ENCODE results near the gene SATL1. TPM values are rescaled to one million over a fixed set of nuclear protein-coding genes. Genes with fewer than 3 reads are reported as not detected.
"Not testable (repeated sequence)": the region's sequence is repeated elsewhere in the genome, so short reads cannot be mapped to it uniquely, and the experiment has no call there.

The SATL1 gene
- total and polyA plus RNA-seq, 4 donors, result 0.02 to 0.06 TPM; not detected in 2

- no peak overlapping the region for H3K4me3 ChIP-seq
- ATAC-seq (ENCODE audit: insufficient read depth, low FRiP score), result no peak
- WGBS, 2 donors, result 48 to 83% methylated on average over 2 of the region's 2 CpGs
- no peak overlapping the region for H3K9ac ChIP-seq (ENCODE audit: insufficient read depth in 1 of 2, low read length in 2 of 2)
- no peaks in the 10 kb centered on the region for H3K9me3 ChIP-seq (ENCODE audit: control insufficient read depth in 4 of 4, insufficient read depth in 3 of 4, low read length in 3 of 4)
- no peaks in the 10 kb centered on the region for H3K27me3 ChIP-seq (ENCODE audit: control insufficient read depth in 3 of 3, insufficient read depth in 3 of 3, low read length in 2 of 3)
- H3K4me1 ChIP-seq (ENCODE audit: control insufficient read depth in 5 of 5, insufficient read depth in 5 of 5, low read length in 5 of 5), result peaks cover 0 to 4% (median 0%) of the 10 kb centered on the region in 5 donors
- TF ChIP-seq, protein P1, sequence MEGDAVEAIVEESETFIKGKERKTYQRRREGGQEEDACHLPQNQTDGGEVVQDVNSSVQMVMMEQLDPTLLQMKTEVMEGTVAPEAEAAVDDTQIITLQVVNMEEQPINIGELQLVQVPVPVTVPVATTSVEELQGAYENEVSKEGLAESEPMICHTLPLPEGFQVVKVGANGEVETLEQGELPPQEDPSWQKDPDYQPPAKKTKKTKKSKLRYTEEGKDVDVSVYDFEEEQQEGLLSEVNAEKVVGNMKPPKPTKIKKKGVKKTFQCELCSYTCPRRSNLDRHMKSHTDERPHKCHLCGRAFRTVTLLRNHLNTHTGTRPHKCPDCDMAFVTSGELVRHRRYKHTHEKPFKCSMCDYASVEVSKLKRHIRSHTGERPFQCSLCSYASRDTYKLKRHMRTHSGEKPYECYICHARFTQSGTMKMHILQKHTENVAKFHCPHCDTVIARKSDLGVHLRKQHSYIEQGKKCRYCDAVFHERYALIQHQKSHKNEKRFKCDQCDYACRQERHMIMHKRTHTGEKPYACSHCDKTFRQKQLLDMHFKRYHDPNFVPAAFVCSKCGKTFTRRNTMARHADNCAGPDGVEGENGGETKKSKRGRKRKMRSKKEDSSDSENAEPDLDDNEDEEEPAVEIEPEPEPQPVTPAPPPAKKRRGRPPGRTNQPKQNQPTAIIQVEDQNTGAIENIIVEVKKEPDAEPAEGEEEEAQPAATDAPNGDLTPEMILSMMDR (IDR thresholded peaks at IDR 0.05; ENCODE audit: control extremely low read depth, extremely low read depth), result peak; percentile 50
- DNase-seq, result peak in 2 of 3 donors; percentile 22 to 48
- H3K27ac ChIP-seq (ENCODE audit: low read depth in 1 of 2, low read length in 1 of 2), result no peak overlapping the region
- H3K36me3 ChIP-seq (ENCODE audit: control insufficient read depth in 4 of 4, insufficient read depth in 4 of 4, low read length in 4 of 4), result peaks cover 0 to 5% (median 0%) of the 10 kb centered on the region in 4 donors
Observed at GRCh38 chrX:85084770-85085393, 158.7 kb downstream of the SATL1 start.

- ATAC-seq (ENCODE audit: insufficient read depth, low FRiP score); H3K4me1 ChIP-seq (ENCODE audit: control insufficient read depth in 5 of 5, insufficient read depth in 5 of 5, low read length in 5 of 5); H3K9ac ChIP-seq (ENCODE audit: insufficient read depth in 1 of 2, low read length in 2 of 2); DNase-seq; H3K36me3 ChIP-seq (ENCODE audit: control insufficient read depth in 4 of 4, insufficient read depth in 4 of 4, low read length in 4 of 4); H3K27ac ChIP-seq (ENCODE audit: low read depth in 1 of 2, low read length in 1 of 2); H3K9me3 ChIP-seq (ENCODE audit: control insufficient read depth in 4 of 4, insufficient read depth in 3 of 4, low read length in 3 of 4); H3K4me3 ChIP-seq; H3K27me3 ChIP-seq (ENCODE audit: control insufficient read depth in 3 of 3, insufficient read depth in 3 of 3, low read length in 2 of 3): not testable (repeated sequence)
- 90 to 100% methylated on average over 1 of the region's 1 CpG for WGBS, 2 donors
Observed at GRCh38 chrX:85077247-85077646, 166.3 kb downstream of the SATL1 start.

DNA sequence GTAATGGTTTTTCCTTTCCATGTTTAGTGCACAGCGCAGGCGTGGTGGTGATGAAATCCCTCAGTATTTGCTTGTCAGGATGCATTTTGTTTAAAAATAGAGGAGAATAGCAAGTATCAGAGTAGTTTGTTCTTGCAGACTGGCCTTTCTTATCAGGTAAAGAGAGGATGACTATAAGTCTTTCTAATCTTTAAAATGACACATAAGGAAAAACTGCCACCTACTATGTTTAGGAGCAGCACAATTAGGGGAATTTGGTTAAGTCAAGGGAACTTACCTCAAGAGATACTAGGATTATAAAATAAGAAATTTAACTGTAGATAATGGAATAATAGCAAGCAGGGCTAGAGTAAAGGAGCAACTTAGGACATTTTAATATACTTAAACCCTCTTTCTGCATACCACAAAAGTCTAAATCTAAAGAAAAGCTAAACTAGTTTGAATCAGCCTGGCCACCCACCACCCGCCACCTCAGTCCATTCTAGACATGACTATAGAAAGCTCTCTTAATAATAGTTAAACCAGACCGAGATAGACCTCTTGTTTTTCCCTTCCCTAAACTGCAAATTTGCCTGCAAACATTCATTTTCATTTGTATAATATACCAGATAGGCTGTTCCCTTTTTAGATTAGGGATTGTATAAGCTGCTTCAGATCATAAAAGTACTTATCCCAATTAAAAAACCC is 177.9 kb downstream of the SATL1 start:
- no peak overlapping the region for H3K27ac ChIP-seq (ENCODE audit: low read depth in 1 of 2, low read length in 1 of 2)
- H3K4me3 ChIP-seq, result no peak overlapping the region
- no peaks in the 10 kb centered on the region for H3K36me3 ChIP-seq (ENCODE audit: control insufficient read depth in 4 of 4, insufficient read depth in 4 of 4, low read length in 4 of 4)
- no peaks in the 10 kb centered on the region for H3K9me3 ChIP-seq (ENCODE audit: control insufficient read depth in 4 of 4, insufficient read depth in 3 of 4, low read length in 3 of 4)
- WGBS, 2 donors, result 57 to 71% methylated on average over 4 of the region's 4 CpGs
- no peaks in the 10 kb centered on the region for H3K27me3 ChIP-seq (ENCODE audit: control insufficient read depth in 3 of 3, insufficient read depth in 3 of 3, low read length in 2 of 3)
- no peak overlapping the region for H3K9ac ChIP-seq (ENCODE audit: insufficient read depth in 1 of 2, low read length in 2 of 2)
- H3K4me1 ChIP-seq (ENCODE audit: control insufficient read depth in 5 of 5, insufficient read depth in 5 of 5, low read length in 5 of 5), result no peaks in the 10 kb centered on the region
- ATAC-seq (ENCODE audit: insufficient read depth, low FRiP score), result no peak
- TF ChIP-seq, protein P1 (IDR thresholded peaks at IDR 0.05; ENCODE audit: control extremely low read depth, extremely low read depth), result no peak
- DNase-seq, result no peak

DNA sequence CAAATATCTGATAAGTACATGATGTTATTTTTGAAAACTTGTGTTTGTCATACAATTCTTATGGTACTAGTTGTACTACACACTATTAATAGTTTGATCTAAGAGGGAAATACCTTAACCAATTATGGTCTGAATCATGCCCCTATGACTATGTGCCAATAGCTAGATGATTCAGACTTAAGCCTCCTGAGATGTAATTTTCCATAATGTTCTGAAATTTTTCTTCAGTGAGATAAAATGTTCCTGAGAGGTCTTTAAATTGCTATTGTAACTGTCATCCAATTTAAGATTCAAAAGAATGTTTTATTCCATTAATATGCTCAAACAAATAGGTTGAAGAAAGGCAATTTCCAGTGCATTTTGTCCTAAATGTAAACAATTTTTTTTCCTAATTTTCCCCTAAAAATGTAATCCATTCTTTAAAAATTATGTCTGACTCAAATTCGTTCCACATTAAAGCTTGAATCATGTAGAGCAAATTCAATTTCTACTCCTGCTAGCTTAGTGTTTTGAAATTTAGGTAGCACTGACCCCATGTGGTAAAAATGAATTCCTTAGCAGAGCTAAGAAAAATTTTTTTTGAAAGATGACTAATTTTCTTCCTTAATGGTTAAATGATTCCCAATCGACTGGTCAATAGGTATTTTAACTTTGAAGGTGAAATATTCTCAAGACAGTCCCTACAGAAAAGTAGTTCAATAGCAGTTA is 190.8 kb downstream of the SATL1 start:
- TF ChIP-seq, protein P1 (IDR thresholded peaks at IDR 0.05; ENCODE audit: control extremely low read depth, extremely low read depth), result no peak

More for the DNA sequence above, 190.8 kb downstream of the SATL1 start:
- Histone ChIP-seq H3K27me3 (ENCODE audit: control insufficient read depth in 3 of 3, insufficient read depth in 3 of 3, low read length in 2 of 3) (peaks cover 0 to 3% (median 2%) of the 10 kb centered on the region in 3 donors), H3K4me3 (no peak overlapping the region), H3K4me1 (ENCODE audit: control insufficient read depth in 5 of 5, insufficient read depth in 5 of 5, low read length in 5 of 5) (no peaks in the 10 kb centered on the region), H3K36me3 (ENCODE audit: control insufficient read depth in 4 of 4, insufficient read depth in 4 of 4, low read length in 4 of 4) (no peaks in the 10 kb centered on the region), H3K9ac (ENCODE audit: insufficient read depth in 1 of 2, low read length in 2 of 2) (no peak overlapping the region), H3K9me3 (ENCODE audit: control insufficient read depth in 4 of 4, insufficient read depth in 3 of 4, low read length in 3 of 4) (no peaks in the 10 kb centered on the region), H3K27ac (ENCODE audit: low read depth in 1 of 2, low read length in 1 of 2) (no peak overlapping the region)
- DNase-seq (peak in 2 of 3 donors; percentile 3 to 5), ATAC-seq (ENCODE audit: insufficient read depth, low FRiP score) (no peak)
- WGBS, 2 donors, result 43 to 73% methylated on average over 2 of the region's 2 CpGs

All from lung (tissue), 12 donors.